IMR-90 (cell line): ENCODE measurements around the gene FCHO1. TPM values are rescaled to one million over a fixed set of nuclear protein-coding genes. Genes with fewer than 3 reads are reported as not detected.

ENCODE experiments used
- ATAC-seq: fragments of 200-7000 bp; cut with Tn5 transposase; 2 replicates; pipeline ENCODE4 v1.9.1; 2020; ENCODE audit warnings: low read depth, mild to moderate bottlenecking, moderate library complexity
- BruUV-seq: library from RNA; stranded (reverse); fragments of 400-500 nt; replicated peaks from 2 replicates; lab custom pipeline; 2021; lab: Mats Ljungman, UMichigan
- CTCF ChIA-PET: fragments of 300-600 bp; formaldehyde crosslinking; extraction: SDS; loops from one replicate; lab custom pipeline; 2021; ENCODE audit warnings: antibody characterized with exemption; lab: Yijun Ruan, JAX
- POLR2A ChIA-PET: fragments of 300-600 bp; sonication (Branson Sonifier 250); formaldehyde crosslinking; loops from one replicate; lab custom pipeline; 2022; ENCODE audit warnings: antibody characterized with exemption; ENCODE audit not compliant: unreplicated experiment; lab: Charles Lee
- DNase-seq: peaks from one replicate; pipeline ENCODE4 v3.0.0; 2013
- H2AFZ ChIP-seq: replicated peaks from 2 replicates; pipeline ENCODE3; 2013; ENCODE audit warnings: low read length, mild to moderate bottlenecking; ENCODE audit not compliant: poor library complexity
- H2AK5ac ChIP-seq: 2 replicates; pipeline ENCODE4 v1.6.1; 2013; ENCODE audit warnings: low read depth, low read length, inconsistent platforms
- H2AK9ac ChIP-seq: replicated peaks from 2 replicates; pipeline ENCODE3; 2013; ENCODE audit warnings: mild to moderate bottlenecking, low read depth, low read length, moderate library complexity; ENCODE audit not compliant: poor library complexity
- H2BK120ac ChIP-seq: 2 replicates; pipeline ENCODE4 v1.6.1; 2013; ENCODE audit warnings: low read depth, low read length, inconsistent platforms
- H2BK15ac ChIP-seq: 3 replicates; pipeline ENCODE4 v1.6.1; 2013; ENCODE audit warnings: low read depth, low read length, inconsistent platforms
- H2BK20ac ChIP-seq: 2 replicates; pipeline ENCODE4 v1.6.1; 2013; ENCODE audit warnings: low read depth, mild to moderate bottlenecking, inconsistent platforms, low read length, moderate library complexity
- H2BK5ac ChIP-seq: 2 replicates; pipeline ENCODE4 v1.6.1; 2013; ENCODE audit warnings: mild to moderate bottlenecking, low read depth, low read length, inconsistent platforms; ENCODE audit not compliant: poor library complexity, severe bottlenecking
- H3K14ac ChIP-seq: replicated peaks from 2 replicates; pipeline ENCODE4 v1.6.1; 2013; ENCODE audit warnings: low read depth, low read length, inconsistent platforms
- H3K18ac ChIP-seq: 2 replicates; pipeline ENCODE4 v1.6.1; 2013; ENCODE audit warnings: low read depth, low read length, control low read depth
- H3K23ac ChIP-seq: 2 replicates; pipeline ENCODE4 v1.6.1; 2013; ENCODE audit warnings: low read depth, low read length, inconsistent platforms
- H3K27ac ChIP-seq: 2 replicates; pipeline ENCODE4 v1.5.1; 2013; ENCODE audit warnings: mild to moderate bottlenecking, control low read depth, low read length; ENCODE audit not compliant: insufficient read depth
- H3K27me3 ChIP-seq: 2 replicates; pipeline ENCODE4 v1.6.1; 2013; ENCODE audit warnings: low read length; ENCODE audit not compliant: control insufficient read depth, insufficient read depth
- H3K36me3 ChIP-seq: 2 replicates; pipeline ENCODE4 v1.6.1; 2013; ENCODE audit warnings: low read length, mixed read lengths; ENCODE audit not compliant: control insufficient read depth, insufficient read depth
- H3K4ac ChIP-seq: 2 replicates; pipeline ENCODE4 v1.6.1; 2013; ENCODE audit warnings: low read depth, low read length, inconsistent platforms
- H3K4me1 ChIP-seq: 2 replicates; pipeline ENCODE4 v1.6.1; 2013; ENCODE audit warnings: low read length, mixed read lengths; ENCODE audit not compliant: control insufficient read depth, insufficient read depth
- H3K4me2 ChIP-seq: 2 replicates; pipeline ENCODE4 v1.6.1; 2013; ENCODE audit warnings: low read depth, mild to moderate bottlenecking, control low read depth, low read length, moderate library complexity
- H3K4me3 ChIP-seq: 2 replicates; pipeline ENCODE4 v1.5.1; 2013; ENCODE audit warnings: low read depth, mild to moderate bottlenecking, control low read depth, low read length, moderate library complexity; ENCODE audit not compliant: insufficient read depth
- H3K56ac ChIP-seq: 2 replicates; pipeline ENCODE4 v1.6.1; 2013; ENCODE audit warnings: low read length, inconsistent platforms; ENCODE audit not compliant: insufficient read depth; ENCODE audit errors: extremely low read depth
- H3K79me1 ChIP-seq, 2 experiments: 2 replicates each; pipeline ENCODE4 v1.6.1; 2013; ENCODE audit warnings: low read length in 2 of 2, inconsistent platforms in 1 of 2, low read depth in 1 of 2
- H3K9ac ChIP-seq: 2 replicates; pipeline ENCODE4 v1.6.1; 2013; ENCODE audit warnings: low read depth, low read length, control low read depth
- H3K9me1 ChIP-seq: 2 replicates; pipeline ENCODE4 v1.6.1; 2013; ENCODE audit warnings: low read length, inconsistent platforms; ENCODE audit not compliant: insufficient read depth
- H3K9me3 ChIP-seq: 2 replicates; pipeline ENCODE4 v1.6.1; 2013; ENCODE audit warnings: low read length; ENCODE audit not compliant: control insufficient read depth, insufficient read depth
- H4K20me1 ChIP-seq: 2 replicates; pipeline ENCODE4 v1.6.1; 2013; ENCODE audit warnings: low read length, inconsistent platforms; ENCODE audit not compliant: insufficient read depth
- H4K5ac ChIP-seq: 2 replicates; pipeline ENCODE4 v1.6.1; 2013; ENCODE audit warnings: mild to moderate bottlenecking, low read depth, low read length, control low read depth
- H4K8ac ChIP-seq, 2 experiments: 2 replicates each; pipeline ENCODE4 v1.6.1; 2013; ENCODE audit warnings: low read depth in 2 of 2, low read length in 2 of 2, control low read depth in 1 of 2, inconsistent platforms in 1 of 2
- H4K91ac ChIP-seq: 2 replicates; pipeline ENCODE4 v1.6.1; 2013; ENCODE audit warnings: low read depth, low read length, inconsistent platforms; ENCODE audit not compliant: insufficient read depth
- CHD1 ChIP-seq: IDR thresholded peaks from 2 replicates; pipeline ENCODE4 v1.6.1; 2012; ENCODE audit warnings: low read depth, low read length, improper control_type of control experiment
- SMC3 ChIP-seq: fragments of 150-350 bp; IDR thresholded peaks from 2 replicates; pipeline ENCODE4 v1.6.1; 2016; ENCODE audit warnings: low read depth, mild to moderate bottlenecking, antibody characterized with exemption, low read length, moderate library complexity
- WGBS, 2 experiments: methylation state at CpG; one replicate each; pipeline versions ENCODE4 v1.1.5 to v1.1.7; 2013; ENCODE audit warnings: missing lambda C conversion rate in 2 of 2; ENCODE audit not compliant: insufficient read length in 1 of 2; ENCODE audit errors: extremely low coverage in 2 of 2; 5-methylcytosine and 5-hydroxymethylcytosine counted together
- dilution Hi-C: fragments of 300-500 bp; cut with HindIII; formaldehyde crosslinking; loops from one replicate; pipeline ENCODE4 v1.14.3; 2018; ENCODE audit warnings: low sequenced_read_pairs; ENCODE audit not compliant: unreplicated experiment
- in situ Hi-C: fragments of 300-500 bp; cut with MboI; formaldehyde crosslinking; loops from 3 replicates; pipeline ENCODE4 v1.14.3; 2019; ENCODE audit warnings: low sequenced_read_pairs, inconsistent platforms, mixed read lengths
- intact Hi-C: fragments of 100-400 bp; cut with micrococcal nuclease; formaldehyde crosslinking; loops from 2 replicates; pipeline ENCODE4 v1.10.0; 2022
- polyA plus RNA-seq, 3 experiments: library from polyadenylated mRNA; depleted of rRNA; stranded (reverse); fragments of >200 nt; gene quantifications; 2 replicates each; pipeline ENCODE4 v1.2.3, GENCODE V29; 2012; ENCODE audit warnings: low replicate concordance in 1 of 3
- total RNA-seq: library from RNA; depleted of rRNA; stranded (reverse); fragments of >200 nt; gene quantifications from 2 replicates; pipeline ENCODE4 v1.2.3, GENCODE V29; 2012
- TF ChIP-seq, protein P1 (sequence below): fragments of 150-350 bp; IDR thresholded peaks from 2 replicates; pipeline ENCODE4 v1.6.1; 2017; ENCODE audit warnings: mild to moderate bottlenecking, antibody characterized with exemption, low read length, low read depth
- TF ChIP-seq, protein P2 (sequence below): conservative IDR thresholded peaks from 2 replicates; pipeline ENCODE4 v1.5.1; 2012; ENCODE audit warnings: mild to moderate bottlenecking, low read depth, low read length, improper control_type of control experiment

Gene FCHO1
- total and polyA plus RNA-seq, 2 of the 4 experiments (the other 2 are of a cell fraction) = 0.18 to 1.0 TPM

- dilution Hi-C loops = no loop called here
- WGBS, 2 experiments = 16% methylated on average over 23 of the region's 50 CpGs; no CpG with 5 or more reads in 1 of the 2 experiments
- H2BK15ac ChIP-seq = no peak within 1 kb of the TSS
Measured at GRCh38 chr19:17794731-17795494, 43.6 kb downstream of the FCHO1 start, which contains the start of gene B3GNT3. Gene B3GNT3, plus strand, starts transcription at chr19:17795138. Its CDS starts 12,670 bp downstream, at chr19:17807808.

More at GRCh38 chr19:17794731-17795494, 43.6 kb downstream of the FCHO1 start, which contains the start of gene B3GNT3:
- H3K36me3 ChIP-seq = no peaks in the 10 kb centered on the region
- no peak within 1 kb of the TSS for H3K56ac ChIP-seq
- peaks cover 62% of the 10 kb centered on the region for H3K27me3 ChIP-seq
- ATAC-seq = no peak
- H4K91ac ChIP-seq = no peak within 1 kb of the TSS
- H3K4me3 ChIP-seq = no peak within 1 kb of the TSS
- no peaks in the 10 kb centered on the region for H3K79me1 ChIP-seq
- no peak within 1 kb of the TSS for H3K14ac ChIP-seq
- no peaks in the 10 kb centered on the region for H4K20me1 ChIP-seq
- H3K9ac ChIP-seq = no peak within 1 kb of the TSS
- TF ChIP-seq, protein P1, sequence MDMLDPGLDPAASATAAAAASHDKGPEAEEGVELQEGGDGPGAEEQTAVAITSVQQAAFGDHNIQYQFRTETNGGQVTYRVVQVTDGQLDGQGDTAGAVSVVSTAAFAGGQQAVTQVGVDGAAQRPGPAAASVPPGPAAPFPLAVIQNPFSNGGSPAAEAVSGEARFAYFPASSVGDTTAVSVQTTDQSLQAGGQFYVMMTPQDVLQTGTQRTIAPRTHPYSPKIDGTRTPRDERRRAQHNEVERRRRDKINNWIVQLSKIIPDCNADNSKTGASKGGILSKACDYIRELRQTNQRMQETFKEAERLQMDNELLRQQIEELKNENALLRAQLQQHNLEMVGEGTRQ = no peak
- TF ChIP-seq, protein P2, sequence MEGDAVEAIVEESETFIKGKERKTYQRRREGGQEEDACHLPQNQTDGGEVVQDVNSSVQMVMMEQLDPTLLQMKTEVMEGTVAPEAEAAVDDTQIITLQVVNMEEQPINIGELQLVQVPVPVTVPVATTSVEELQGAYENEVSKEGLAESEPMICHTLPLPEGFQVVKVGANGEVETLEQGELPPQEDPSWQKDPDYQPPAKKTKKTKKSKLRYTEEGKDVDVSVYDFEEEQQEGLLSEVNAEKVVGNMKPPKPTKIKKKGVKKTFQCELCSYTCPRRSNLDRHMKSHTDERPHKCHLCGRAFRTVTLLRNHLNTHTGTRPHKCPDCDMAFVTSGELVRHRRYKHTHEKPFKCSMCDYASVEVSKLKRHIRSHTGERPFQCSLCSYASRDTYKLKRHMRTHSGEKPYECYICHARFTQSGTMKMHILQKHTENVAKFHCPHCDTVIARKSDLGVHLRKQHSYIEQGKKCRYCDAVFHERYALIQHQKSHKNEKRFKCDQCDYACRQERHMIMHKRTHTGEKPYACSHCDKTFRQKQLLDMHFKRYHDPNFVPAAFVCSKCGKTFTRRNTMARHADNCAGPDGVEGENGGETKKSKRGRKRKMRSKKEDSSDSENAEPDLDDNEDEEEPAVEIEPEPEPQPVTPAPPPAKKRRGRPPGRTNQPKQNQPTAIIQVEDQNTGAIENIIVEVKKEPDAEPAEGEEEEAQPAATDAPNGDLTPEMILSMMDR = no peak
- TF ChIP-seq SMC3 (no peak), CHD1 (no peak)
- no peak for DNase-seq
- no peak within 1 kb of the TSS for H2AK9ac ChIP-seq
- H4K5ac ChIP-seq = no peak within 1 kb of the TSS
- H3K4me1 ChIP-seq = no peaks in the 10 kb centered on the region
- BruUV-seq = no TSS peak
- ChIA-PET POLR2A (no interaction called here), CTCF (interaction anchor here (1.7 kb wide), 1 partner anchor 28 kb away, joined by 5 read pairs; no protein-coding TSS in a partner anchor)
- no peak within 1 kb of the TSS for H3K18ac ChIP-seq
- no peak within 1 kb of the TSS for H3K27ac ChIP-seq
- intact Hi-C loops = no loop called here
- peaks cover 3% of the 10 kb centered on the region; the same call in 1 of the 2 replicates for H3K9me3 ChIP-seq
- H3K9me1 ChIP-seq = no peaks in the 10 kb centered on the region
- H2AK5ac ChIP-seq = no peak within 1 kb of the TSS
- no peak within 1 kb of the TSS for H2BK20ac ChIP-seq
- in situ Hi-C loops = no loop called here
- H2BK120ac ChIP-seq = no peak within 1 kb of the TSS
- no peak within 1 kb of the TSS for H4K8ac ChIP-seq
- peak within 1 kb of the TSS; percentile 51 for H2AFZ ChIP-seq
- H3K23ac ChIP-seq = no peak within 1 kb of the TSS
- H3K4ac ChIP-seq = no peak within 1 kb of the TSS
- H3K4me2 ChIP-seq = no peak within 1 kb of the TSS
- no peak within 1 kb of the TSS for H2BK5ac ChIP-seq
